HG03103 (cell line): ENCODE data around the gene SCGB3A1.

Source experiments
- ATAC-seq: cut with Tn5 transposase; IDR thresholded peaks from one replicate; pipeline ENCODE4 v1.9.1; 2021; ENCODE audit warnings: low read depth; ENCODE audit not compliant: unreplicated experiment

SCGB3A1 gene

DNA sequence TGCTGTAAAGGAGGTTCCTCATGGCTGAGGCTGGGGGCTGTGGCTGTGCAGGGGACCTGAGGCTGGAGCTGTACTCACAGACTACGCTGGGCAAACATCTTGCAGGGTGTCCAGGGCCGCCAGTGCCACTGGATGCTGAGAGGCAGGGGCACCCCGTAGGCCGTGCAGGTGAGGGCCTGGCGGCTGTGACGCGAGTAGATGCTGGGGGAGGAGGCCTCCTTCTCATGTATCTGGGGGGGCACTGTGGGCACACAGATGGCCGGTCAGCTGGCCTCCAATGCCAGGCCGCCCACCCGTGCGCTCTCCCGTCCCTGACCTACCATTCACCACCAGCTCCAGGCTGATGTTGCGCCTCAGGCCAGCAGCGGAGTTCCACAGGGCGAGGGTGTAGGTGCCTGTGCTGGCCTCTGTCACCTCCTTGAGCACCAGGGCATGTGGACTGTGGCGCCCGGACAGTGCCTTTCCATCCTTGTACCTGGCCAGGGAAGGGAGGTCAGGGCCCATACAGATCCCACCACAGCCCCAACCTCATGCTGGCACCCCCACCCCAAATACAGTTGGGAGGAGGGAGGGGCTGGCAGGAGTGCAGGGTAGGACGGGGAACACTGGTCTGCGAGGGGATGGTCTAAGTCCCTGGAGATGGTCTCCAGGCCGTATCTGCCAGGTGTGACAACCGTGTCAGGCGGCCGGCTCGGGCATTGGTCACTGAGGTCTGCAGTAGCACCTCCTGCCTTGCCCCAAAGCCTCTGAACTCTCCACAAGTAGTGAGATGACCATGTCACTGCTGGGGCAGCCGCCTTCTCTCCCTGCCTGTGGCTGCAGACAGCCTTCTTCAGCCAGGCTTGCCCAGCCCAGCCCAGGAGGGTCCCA lies 34.7 kb upstream of the SCGB3A1 start:
- ATAC-seq, result no peak

DNA sequence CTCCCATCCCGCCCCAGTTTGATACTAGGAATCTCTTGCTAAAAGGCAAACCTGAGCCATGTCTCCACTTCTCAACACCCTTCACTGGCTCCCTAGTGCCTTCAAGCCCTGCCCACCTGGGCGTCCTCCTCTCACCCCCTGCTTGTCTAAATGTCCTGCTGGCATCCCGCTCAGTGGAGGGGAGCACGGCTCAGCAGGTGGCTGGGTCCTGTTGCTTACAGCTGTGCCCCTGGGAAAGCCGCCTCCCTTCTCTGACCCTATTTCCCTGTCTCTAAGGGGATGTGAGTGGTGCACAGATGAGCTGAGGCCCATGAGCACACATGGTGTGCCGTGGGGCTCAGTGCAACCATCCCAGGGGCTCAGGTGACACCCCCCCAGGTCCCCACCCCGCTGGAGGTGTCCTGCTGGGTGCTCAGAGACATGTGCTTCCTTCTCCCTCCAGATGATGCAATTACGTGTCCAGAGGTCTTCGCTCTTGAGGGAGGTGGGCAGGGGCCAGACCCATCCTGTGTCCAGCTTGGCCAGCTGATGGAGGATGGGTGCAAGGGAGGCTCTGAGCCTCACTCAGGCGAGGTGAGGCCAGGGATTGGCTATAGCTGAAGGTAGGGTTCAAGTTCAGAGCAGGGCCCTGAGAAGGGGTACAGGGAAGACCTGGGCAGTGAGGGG lies 34.0 kb upstream of the SCGB3A1 start:
- no peak for ATAC-seq

DNA sequence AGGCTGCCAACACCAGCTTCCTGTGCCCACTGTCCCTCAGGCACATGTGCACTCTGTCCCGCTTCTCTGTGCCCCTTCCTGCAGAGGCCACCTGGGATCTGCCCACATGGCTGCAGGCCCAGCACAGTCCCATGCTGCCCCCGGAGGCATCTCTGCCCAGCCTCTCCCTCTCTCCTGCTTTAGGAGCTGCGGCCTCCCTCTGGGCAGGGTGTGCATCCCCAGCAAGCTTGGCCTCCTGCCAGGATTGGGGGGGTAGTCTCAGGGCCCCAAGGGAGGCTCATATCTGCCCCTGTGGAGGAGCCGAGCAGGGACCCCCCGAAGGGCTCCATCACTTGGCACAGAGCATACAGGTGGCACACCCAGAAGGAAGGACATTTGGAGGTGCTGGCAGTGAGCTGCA lies 33.3 kb upstream of the SCGB3A1 start:
- ATAC-seq, result no peak

DNA sequence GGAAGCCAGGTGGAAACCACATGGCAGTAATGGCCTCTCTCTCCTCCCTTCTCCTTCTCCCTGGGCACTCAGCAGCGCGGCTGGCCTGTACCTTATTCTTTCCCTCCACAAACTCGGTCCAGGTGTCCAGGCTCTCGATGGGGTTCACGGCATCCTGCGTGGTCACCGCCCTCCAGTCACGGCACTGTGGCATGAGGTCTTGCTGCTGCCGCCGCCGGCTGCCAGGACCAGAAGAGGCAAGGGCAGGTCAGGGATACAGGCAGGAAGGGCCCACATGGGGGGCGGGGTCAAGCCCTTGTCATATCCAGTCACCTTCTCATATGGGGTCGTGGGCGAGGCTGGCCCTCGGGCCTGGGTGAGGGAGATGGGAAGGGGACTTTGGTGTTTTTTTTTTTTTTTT lies 32.5 kb upstream of the SCGB3A1 start:
- ATAC-seq, result no peak

DNA sequence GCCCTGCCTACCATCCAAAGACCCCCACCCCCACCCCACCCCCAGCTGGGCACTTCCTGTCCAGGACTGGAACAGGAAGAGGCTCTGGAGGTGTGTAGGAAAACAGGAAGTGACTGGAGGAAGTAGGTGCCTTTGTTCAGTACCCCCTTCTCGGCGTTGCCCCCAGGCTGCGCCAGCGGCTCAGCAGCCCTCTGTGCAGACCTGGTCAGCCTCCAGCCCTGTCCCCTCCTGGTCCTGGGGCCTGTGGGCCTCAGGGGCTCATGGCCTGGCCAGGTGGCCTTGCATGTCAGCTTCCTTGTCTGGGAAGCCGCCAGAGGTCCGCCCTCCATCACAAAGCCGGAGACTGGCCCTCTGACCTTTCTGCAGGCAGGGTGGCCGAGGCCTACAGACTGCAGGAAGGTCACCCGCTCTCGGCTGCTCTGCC lies 32.1 kb upstream of the SCGB3A1 start:
- ATAC-seq, result no peak

DNA sequence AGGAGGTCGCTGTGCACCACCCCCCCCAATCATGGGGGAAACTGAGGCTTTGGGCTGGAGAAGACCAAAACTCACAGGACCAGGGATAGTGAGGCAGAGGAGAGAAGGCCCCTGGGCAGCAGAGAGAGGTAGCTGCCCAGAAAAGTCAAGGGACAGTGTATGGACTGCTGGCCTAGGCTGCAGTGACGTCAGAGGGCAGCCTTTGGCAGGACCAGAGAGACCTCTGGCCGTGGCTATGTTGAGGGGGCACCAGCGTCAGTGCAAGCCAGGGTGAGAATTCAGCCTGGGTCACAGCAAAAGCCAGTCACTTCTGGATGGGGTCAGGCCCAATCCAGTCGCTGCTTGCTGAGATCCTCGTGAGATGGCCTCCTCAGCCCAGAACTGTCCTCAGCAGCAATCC lies 31.6 kb upstream of the SCGB3A1 start:
- no peak for ATAC-seq

DNA sequence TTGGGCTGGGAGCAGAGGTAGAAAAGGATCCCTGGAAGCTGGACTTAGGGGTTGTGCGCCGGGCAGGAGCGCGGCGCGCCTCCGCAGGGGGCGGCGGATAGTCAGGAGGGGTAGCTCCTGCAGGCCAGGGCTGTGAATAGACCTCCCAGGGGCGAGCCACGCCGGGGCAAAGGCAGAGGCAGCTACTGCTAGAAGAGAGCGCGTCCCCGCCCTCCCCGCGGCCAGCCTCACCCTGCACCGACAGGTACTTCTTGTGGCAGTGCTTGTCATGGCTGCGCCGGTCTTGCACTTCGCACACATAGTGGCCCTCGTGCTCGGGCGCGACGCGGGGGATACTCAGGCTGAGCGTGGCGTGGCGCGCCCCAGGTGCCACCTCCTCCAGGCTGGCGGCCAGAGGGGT lies 30.0 kb upstream of the SCGB3A1 start:
- no peak for ATAC-seq

DNA sequence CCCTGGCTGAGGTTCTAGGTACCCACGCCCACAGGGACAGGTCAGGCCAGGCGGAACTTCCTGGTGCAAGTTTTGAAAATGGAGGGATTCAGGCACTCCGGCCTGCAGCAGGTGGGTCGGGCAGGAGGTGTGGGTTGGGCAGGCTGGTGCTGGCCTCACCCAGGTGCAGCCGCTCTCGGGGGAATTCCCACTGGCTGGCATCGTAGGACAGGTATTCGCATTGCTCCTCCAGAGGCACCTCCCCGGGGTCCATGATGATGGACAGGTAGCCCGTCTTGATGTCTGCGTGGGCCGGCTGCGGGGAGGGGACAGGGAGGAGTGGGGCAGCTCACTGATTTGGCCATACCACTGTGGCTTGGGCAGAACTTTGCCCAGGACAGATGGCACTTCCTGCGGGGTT lies 28.7 kb upstream of the SCGB3A1 start:
- no peak for ATAC-seq

DNA sequence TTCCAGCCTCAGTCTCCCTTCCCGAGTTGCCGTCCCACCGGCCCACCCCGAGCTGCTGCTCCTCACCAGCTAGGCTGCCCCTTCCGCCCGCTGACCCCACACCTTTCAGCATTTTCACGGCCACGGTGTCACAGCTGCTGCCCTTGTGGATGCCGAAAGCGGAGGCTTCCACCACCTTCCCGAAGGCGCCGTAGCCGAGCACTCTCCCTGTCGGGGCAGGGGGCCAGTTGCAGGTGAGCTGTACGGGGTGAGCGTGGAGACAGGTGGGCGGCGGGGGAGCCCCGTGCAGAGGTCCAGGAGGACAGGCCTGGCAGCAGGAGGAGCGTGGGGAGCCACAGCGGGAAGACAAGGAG lies 28.2 kb upstream of the SCGB3A1 start:
- no peak for ATAC-seq

DNA sequence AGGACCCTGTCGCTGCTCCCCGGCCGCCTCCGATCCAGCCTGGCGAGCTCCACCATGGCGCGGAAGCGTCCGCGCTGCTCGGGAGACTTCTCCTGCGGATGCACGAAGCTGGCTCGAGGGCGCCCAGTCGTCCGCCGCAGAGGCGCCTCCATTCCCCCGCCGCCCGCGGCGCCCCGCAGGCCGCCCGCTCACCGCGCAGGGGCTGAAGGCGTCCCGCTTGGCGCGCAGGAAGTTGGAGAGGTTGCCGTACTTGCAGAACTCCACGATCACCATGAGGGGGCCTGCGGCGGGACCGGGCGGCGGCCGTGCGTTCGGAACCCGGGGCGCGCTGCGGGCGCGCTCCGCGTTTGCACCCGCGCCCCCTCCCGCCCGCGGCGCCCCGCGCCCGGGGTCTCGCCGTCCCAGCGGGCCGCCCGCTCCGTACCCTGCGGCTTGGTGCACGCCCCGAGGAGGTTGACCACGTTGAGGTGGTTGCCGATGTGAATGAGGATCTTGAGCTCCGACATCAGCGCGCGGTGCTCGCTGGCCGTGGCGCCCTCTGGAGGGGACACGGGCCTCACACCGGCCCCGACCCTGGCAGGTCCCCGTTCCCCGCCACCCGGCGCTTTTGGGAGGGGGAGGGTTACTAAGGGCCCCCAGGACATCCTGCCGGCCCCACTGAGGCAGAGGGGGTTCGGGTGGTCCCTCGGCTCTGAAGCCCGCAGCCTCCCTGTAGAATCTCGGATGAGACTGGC lies 27.7 kb upstream of the SCGB3A1 start:
- ATAC-seq, result peak; percentile 72

DNA sequence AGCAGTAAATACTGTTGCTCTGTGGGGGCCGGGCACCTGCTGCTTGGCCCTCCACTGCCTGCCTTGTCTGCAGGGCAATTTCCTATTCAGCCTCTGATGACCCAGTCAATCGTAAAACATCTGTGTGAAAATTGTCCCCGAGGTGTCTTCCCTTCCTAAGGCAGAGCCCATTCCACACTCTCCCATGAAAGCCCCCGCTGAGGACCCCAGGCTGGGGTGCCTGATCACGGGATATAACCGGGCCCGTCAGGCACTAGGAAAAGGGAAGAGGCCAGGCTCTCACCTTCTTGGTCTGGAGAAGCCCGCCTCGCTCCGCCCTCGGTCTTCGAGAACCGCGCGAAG lies 27.2 kb upstream of the SCGB3A1 start:
- no peak for ATAC-seq

DNA sequence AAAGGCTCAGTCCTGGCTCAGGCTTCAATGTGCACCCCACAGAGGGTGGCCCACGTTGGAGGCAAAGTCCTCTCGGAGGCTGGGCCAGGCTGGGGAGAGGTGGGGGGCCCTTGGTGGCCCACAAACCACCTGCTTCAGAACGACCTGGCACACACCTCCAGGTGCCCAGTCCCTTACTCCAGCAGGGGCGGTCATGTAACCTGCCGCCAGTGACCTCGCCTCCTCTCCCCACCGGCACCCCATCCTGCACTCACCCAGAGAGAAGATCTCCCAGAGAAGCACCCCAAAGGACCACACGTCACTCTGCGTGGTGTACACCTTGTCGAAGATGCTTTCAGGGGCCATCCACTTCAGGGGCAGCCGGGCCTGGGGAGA lies 22.5 kb upstream of the SCGB3A1 start:
- no peak for ATAC-seq

DNA sequence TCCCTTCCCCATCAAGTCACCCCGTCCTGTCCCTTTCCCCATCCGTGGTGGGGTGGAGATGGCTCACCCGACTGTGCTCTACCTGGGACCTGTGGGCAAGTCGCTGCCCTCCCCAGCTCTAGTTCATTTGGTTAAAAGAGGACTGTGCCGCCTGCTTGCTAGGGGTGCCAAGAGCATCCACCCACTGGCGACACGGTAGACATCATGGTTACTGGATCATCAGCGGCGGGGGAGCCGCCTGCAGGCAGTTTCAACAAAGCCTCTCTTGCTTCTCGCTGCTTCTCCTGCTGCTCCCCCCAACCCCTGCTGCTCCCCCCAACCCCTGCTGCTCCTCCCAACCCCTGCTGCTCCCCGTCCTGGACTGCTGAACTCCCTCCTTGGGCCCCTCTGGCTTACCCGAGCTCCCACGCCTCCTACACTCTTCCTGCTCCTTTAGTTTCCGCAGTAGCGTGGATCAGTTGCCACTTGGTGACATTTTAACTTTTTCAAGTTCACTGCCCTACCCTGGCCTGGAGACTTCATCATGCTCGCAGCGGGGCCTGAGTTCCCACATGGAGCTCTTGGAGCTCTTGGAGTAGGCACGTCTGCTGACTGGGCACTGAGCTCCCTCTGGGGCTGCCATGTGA lies 22.0 kb upstream of the SCGB3A1 start:
- no peak for ATAC-seq

DNA sequence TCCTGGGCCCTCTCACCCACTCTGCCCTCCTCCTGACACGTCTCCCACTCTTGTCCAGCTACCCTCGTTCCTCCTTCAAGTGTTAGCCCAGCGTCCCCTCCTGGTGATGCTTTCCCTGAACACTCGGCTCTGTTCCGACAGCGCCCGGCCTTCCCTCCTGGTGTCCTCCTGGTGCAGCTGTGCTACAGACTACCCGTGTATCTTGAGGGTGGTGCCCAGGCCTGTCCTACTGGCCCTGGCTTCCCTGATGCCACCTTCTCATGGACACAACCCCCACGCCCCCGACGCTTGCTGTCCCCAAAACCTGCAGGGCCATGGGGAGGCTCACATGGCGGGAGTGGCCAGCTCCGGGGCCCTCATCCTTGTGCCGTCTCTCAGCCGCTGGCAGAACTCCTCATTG lies 21.4 kb upstream of the SCGB3A1 start:
- no peak for ATAC-seq

DNA sequence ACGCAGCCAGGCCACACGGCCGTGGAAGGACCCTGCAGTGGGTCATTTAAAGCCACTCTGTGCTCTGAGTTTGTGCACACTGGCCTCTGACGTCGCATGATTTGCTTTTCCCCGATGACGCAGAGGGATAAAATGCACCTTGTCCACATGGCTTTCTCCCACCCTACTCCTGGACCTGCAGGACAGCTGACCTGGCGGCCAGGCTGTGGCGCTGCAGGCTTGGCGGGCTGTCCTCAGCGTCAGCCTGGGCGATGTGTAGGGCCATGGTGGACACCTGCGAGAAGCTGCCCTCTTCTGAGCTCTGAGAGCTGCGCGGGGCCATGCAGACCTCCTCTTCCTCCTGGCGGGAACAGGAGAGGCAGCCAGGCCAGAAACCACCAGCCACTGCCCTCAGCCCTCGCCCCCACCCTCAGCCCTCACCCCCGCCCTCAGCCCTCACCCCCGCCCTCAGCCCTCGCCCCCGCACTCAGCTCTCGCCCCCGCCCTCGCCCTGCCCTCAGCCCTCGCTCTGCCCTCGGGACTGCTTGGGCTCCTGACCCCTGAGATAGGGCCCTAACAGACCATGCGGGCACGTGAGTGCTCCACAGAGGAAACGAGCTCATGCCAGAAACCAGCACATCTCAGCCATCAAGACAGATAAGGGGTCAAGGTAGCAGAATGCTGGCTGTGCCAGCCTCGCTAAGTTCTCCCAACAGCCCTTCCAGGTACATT lies 20.0 kb upstream of the SCGB3A1 start:
- ATAC-seq, result no peak

DNA sequence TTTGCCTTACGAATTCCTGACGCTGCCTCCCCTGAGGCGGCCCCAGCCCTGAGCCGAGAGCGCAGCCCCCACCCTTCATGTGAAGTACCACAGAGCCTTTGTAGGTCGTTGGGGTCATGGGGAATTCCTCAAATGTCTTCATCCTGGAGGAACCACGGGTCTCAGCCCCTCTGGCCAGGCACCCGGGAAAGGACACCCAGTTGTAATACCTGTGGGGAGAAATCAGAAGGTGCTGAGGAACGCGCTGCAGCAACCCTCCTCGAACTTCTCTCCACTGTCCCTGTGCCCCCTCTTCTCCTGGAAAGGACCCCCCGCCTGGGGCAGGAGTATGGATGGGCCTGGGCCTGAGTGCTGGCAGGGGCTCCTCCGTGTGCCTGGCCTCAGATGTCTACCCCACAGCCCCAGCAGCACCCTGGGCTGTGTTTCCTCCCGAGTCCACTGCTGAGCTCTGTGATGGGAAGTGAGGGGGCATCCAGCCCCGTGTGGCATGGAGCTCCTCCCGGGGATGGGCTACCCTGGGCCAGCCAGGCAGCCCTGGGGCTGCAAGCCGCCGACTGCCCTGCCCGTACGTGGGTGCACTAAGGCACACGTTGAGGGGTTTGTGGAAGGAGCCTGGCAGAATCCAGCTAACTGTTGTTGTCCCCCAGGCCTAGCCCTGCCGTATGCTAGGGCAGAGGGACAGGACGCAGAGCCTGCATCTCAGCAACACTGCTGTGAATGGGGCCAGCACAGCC lies 18.7 kb upstream of the SCGB3A1 start:
- no peak for ATAC-seq

DNA sequence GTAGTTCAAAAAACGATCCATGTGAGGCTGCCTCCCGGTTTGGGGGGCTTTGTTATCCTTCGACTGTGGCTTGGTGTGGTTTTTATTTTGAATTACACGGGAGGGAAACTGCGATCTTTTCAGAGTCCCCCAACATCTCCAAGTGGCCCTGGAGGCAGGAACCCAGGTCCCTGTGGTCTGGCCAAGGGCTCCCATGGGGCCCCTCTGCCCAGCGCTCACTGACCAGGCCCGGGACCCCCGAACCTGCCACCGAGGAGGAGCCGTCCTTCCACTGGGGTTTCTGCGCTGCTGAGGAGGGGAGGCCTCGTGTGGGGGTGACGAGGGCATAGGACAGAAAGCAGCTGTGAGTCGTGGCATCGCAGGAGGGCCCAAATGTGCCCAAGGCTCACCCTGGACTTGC lies 18.1 kb upstream of the SCGB3A1 start:
- no peak for ATAC-seq

DNA sequence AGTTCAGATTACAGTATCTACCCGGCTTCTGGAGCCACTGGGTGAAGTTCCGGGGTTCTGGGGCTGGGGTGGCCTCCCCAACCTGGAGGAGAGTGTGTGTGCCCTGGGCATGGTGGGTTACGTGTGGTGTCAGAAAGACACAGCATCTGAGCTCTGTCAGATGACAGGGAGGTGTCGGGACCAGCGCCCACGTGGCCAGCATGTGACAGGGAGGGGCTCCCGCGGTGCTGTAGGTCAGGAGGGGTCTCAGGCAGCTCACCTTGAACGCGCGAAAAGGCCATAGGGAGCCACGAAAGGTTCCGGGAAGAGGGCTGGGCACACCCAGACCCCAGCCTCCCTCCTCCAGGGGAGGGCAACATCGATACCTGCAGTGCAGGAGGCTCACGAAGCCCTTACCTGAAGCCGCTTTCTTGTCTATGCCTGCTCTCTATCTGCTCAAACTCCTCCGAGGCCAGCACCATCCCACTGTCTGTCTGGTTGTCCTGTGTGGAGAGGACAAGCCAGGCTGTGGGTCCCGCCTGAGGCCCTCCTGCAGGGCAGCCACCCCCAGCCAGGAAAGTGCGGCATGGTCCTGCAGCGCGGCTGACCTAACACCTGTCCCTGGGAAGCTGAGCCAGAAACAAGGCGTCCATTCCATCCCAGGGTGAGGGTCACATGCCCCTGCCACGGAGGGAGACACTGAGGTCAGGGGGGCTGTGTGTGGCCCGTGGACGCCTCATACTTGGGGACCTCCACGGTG lies 17.4 kb upstream of the SCGB3A1 start:
- no peak for ATAC-seq

DNA sequence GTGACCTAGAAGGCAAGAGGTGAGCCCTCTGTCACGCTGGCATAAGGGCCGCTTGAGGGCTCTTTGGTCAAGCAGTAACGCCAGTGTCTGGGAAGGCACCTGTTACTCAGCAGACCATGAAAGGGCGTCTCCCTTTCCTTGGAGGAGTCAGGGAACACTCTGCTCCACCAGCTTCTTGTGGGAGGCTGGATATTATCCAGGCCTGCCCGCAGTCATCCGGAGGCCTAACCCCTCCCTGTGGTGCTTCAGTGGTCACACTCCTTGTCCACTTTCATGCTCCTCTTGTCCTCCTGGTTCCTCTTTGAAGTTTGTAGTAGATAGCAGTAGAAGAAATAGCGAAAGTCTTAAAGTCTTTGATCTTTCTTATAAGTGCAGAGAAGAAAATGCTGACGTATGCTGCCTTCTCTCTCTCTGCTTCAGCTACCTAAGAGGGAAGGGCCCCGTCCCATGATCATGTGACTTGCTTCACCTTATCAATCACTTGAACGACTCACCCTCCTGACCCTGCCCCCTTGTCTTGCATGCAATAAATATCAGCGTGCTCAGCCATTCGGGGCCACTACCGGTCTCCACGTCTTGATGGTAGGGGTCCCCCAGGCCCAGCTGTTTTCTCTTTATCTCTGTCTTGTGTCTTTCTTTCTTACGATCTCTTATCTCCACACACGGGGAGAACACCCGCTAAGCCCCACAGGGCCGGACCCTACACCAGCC lies 16.7 kb upstream of the SCGB3A1 start:
- ATAC-seq, result no peak
